Measurements from ENCODE around the gene TOX3. TPM values are rescaled to one million over a fixed set of nuclear protein-coding genes. Genes with fewer than 3 reads are reported as not detected.

The TOX3 gene
- total and polyA plus RNA-seq, 2 experiments from 2014 or later: not detected

- no peak overlapping the region for H3K4me3 ChIP-seq
- no peak overlapping the region for H3K27ac ChIP-seq
- no peaks in the 10 kb centered on the region for H3K9me2 ChIP-seq (ENCODE audit: insufficient read depth)
- in situ Hi-C loops (cut with MboI): no loop called here
- no peaks in the 10 kb centered on the region for H3K27me3 ChIP-seq (replicated peaks; ENCODE audit: insufficient read depth)
- H3F3A ChIP-seq (ENCODE audit: insufficient read depth): no peaks in the 10 kb centered on the region
- no peak overlapping the region for H3K9ac ChIP-seq
- H4K20me1 ChIP-seq (ENCODE audit: insufficient read depth): no peaks in the 10 kb centered on the region
- H2AFZ ChIP-seq: no peak overlapping the region
- no peaks in the 10 kb centered on the region for H3K79me2 ChIP-seq (ENCODE audit: insufficient read depth)
- 28 to 35% methylated on average over 1 of the region's 1 CpG for WGBS, 2 experiments (ENCODE audit: low coverage in 1 of 2, low lambda C conversion rate in 2 of 2, missing lambda C conversion rate in 2 of 2)
- DNase-seq: no peak
- TF ChIP-seq EZH2 (IDR thresholded peaks at IDR 0.05; ENCODE audit: insufficient read depth, poor library complexity, severe bottlenecking): no peak
- no peak for TF ChIP-seq EZH2phosphoT487 (IDR thresholded peaks at IDR 0.05; ENCODE audit: insufficient read depth, low read depth)
- no peaks in the 10 kb centered on the region for H3K9me3 ChIP-seq (ENCODE audit: low read depth)
- H3K36me3 ChIP-seq (ENCODE audit: low read depth): no peaks in the 10 kb centered on the region
- H3K4me2 ChIP-seq (ENCODE audit: unreplicated experiment): no peak overlapping the region
- H3K4me1 ChIP-seq (ENCODE audit: insufficient read depth): no peaks in the 10 kb centered on the region
Observed at GRCh38 chr16:52467753-52468152, 79.2 kb downstream of the TOX3 start.

- no peaks in the 10 kb centered on the region for H3K9me3 ChIP-seq (ENCODE audit: low read depth)
- H3K79me2 ChIP-seq (ENCODE audit: insufficient read depth): no peaks in the 10 kb centered on the region
- DNase-seq: no peak
- H3K36me3 ChIP-seq (ENCODE audit: low read depth): no peaks in the 10 kb centered on the region
- H3F3A ChIP-seq (ENCODE audit: insufficient read depth): no peaks in the 10 kb centered on the region
- no peak overlapping the region for H3K4me3 ChIP-seq
- H3K27me3 ChIP-seq (replicated peaks; ENCODE audit: insufficient read depth): no peaks in the 10 kb centered on the region
- no peaks in the 10 kb centered on the region for H3K4me1 ChIP-seq (ENCODE audit: insufficient read depth)
- H2AFZ ChIP-seq: no peak overlapping the region
- WGBS, 2 experiments (ENCODE audit: low coverage in 1 of 2, low lambda C conversion rate in 2 of 2, missing lambda C conversion rate in 2 of 2): 18 to 21% methylated on average over 3 of the region's 3 CpGs
- H3K9me2 ChIP-seq (ENCODE audit: insufficient read depth): no peaks in the 10 kb centered on the region
- H3K9ac ChIP-seq: no peak overlapping the region
- TF ChIP-seq EZH2phosphoT487 (IDR thresholded peaks at IDR 0.05; ENCODE audit: insufficient read depth, low read depth): no peak
- no peak for TF ChIP-seq EZH2 (IDR thresholded peaks at IDR 0.05; ENCODE audit: insufficient read depth, poor library complexity, severe bottlenecking)
- H3K27ac ChIP-seq: no peak overlapping the region
- H4K20me1 ChIP-seq (ENCODE audit: insufficient read depth): no peaks in the 10 kb centered on the region
- in situ Hi-C loops (cut with MboI): no loop called here
- H3K4me2 ChIP-seq (ENCODE audit: unreplicated experiment): no peak overlapping the region
Observed at GRCh38 chr16:52466994-52467393, 79.9 kb downstream of the TOX3 start.

- no peaks in the 10 kb centered on the region for H4K20me1 ChIP-seq (ENCODE audit: insufficient read depth)
- TF ChIP-seq EZH2 (IDR thresholded peaks at IDR 0.05; ENCODE audit: insufficient read depth, poor library complexity, severe bottlenecking) (no peak), EZH2phosphoT487 (IDR thresholded peaks at IDR 0.05; ENCODE audit: insufficient read depth, low read depth) (no peak)
- H3K4me2 ChIP-seq (ENCODE audit: unreplicated experiment): no peak overlapping the region
- no peak overlapping the region for H2AFZ ChIP-seq
- 4 to 9% methylated on average over 5 of the region's 5 CpGs for WGBS, 2 experiments (ENCODE audit: low coverage in 1 of 2, low lambda C conversion rate in 2 of 2, missing lambda C conversion rate in 2 of 2)
- no peak for DNase-seq
- in situ Hi-C loops (cut with MboI): no loop called here
- H3K9me3 ChIP-seq (ENCODE audit: low read depth): no peaks in the 10 kb centered on the region
- H3K79me2 ChIP-seq (ENCODE audit: insufficient read depth): no peaks in the 10 kb centered on the region
- no peaks in the 10 kb centered on the region for H3F3A ChIP-seq (ENCODE audit: insufficient read depth)
- no peak overlapping the region for H3K4me3 ChIP-seq
- H3K4me1 ChIP-seq (ENCODE audit: insufficient read depth): no peaks in the 10 kb centered on the region
- no peaks in the 10 kb centered on the region for H3K9me2 ChIP-seq (ENCODE audit: insufficient read depth)
- no peaks in the 10 kb centered on the region for H3K27me3 ChIP-seq (replicated peaks; ENCODE audit: insufficient read depth)
- no peak overlapping the region for H3K27ac ChIP-seq
- H3K36me3 ChIP-seq (ENCODE audit: low read depth): no peaks in the 10 kb centered on the region
- no peak overlapping the region for H3K9ac ChIP-seq
Observed at GRCh38 chr16:52465711-52466267, 81.2 kb downstream of the TOX3 start.

- Histone ChIP-seq H3K9me3 (ENCODE audit: low read depth) (no peaks in the 10 kb centered on the region), H3K9me2 (ENCODE audit: insufficient read depth) (no peaks in the 10 kb centered on the region), H3K4me3 (no peak overlapping the region), H3K4me2 (ENCODE audit: unreplicated experiment) (no peak overlapping the region), H3F3A (ENCODE audit: insufficient read depth) (no peaks in the 10 kb centered on the region), H4K20me1 (ENCODE audit: insufficient read depth) (no peaks in the 10 kb centered on the region), H3K4me1 (ENCODE audit: insufficient read depth) (no peaks in the 10 kb centered on the region), H3K9ac (no peak overlapping the region), H3K27ac (no peak overlapping the region), H2AFZ (no peak overlapping the region), H3K79me2 (ENCODE audit: insufficient read depth) (no peaks in the 10 kb centered on the region), H3K27me3 (replicated peaks; ENCODE audit: insufficient read depth) (no peaks in the 10 kb centered on the region), H3K36me3 (ENCODE audit: low read depth) (no peaks in the 10 kb centered on the region)
- no peak for DNase-seq
- no peak for TF ChIP-seq EZH2 (IDR thresholded peaks at IDR 0.05; ENCODE audit: insufficient read depth, poor library complexity, severe bottlenecking)
- 38 to 41% methylated on average over 8 of the region's 8 CpGs for WGBS, 2 experiments (ENCODE audit: low coverage in 1 of 2, low lambda C conversion rate in 2 of 2, missing lambda C conversion rate in 2 of 2)
- in situ Hi-C loops (cut with MboI): no loop called here
Observed at GRCh38 chr16:52463904-52464303, 83.0 kb downstream of the TOX3 start.

- Histone ChIP-seq H3K4me2 (ENCODE audit: unreplicated experiment) (no peak overlapping the region), H2AFZ (no peak overlapping the region), H3K27ac (no peak overlapping the region), H3K27me3 (replicated peaks; ENCODE audit: insufficient read depth) (no peaks in the 10 kb centered on the region), H3F3A (ENCODE audit: insufficient read depth) (no peaks in the 10 kb centered on the region), H3K9ac (no peak overlapping the region), H3K36me3 (ENCODE audit: low read depth) (no peaks in the 10 kb centered on the region), H4K20me1 (ENCODE audit: insufficient read depth) (no peaks in the 10 kb centered on the region), H3K4me3 (no peak overlapping the region), H3K79me2 (ENCODE audit: insufficient read depth) (no peaks in the 10 kb centered on the region), H3K9me2 (ENCODE audit: insufficient read depth) (no peaks in the 10 kb centered on the region), H3K9me3 (ENCODE audit: low read depth) (no peaks in the 10 kb centered on the region), H3K4me1 (ENCODE audit: insufficient read depth) (no peaks in the 10 kb centered on the region)
- no peak for DNase-seq
- TF ChIP-seq EZH2phosphoT487 (IDR thresholded peaks at IDR 0.05; ENCODE audit: insufficient read depth, low read depth) (no peak), EZH2 (IDR thresholded peaks at IDR 0.05; ENCODE audit: insufficient read depth, poor library complexity, severe bottlenecking) (no peak)
- in situ Hi-C loops (cut with MboI): no loop called here
Observed at GRCh38 chr16:52462816-52463215, 84.1 kb downstream of the TOX3 start.
